Activated T-helper 1 cell treated with anti-CD3 and anti-CD28 coated beads, Interleukin-12 subunit alpha, Interleukin-12 subunit beta, Interleukin-2, Interleukin-4 antibody, amounts not matched to agents 30 ng/mL and 10 ng/mL and 1 ng/mL, durations not matched to agents 14 hours and 24 hours and 36 hours (primary cell): ENCODE results near the gene LTBP1. TPM values are rescaled to one million over a fixed set of nuclear protein-coding genes. Genes with fewer than 3 reads are reported as not detected.

ENCODE experiments used
- DNase-seq: peaks from one replicate; pipeline ENCODE4 v3.0.0; 2021; ENCODE audit warnings: low spot score
- H3K27ac Mint-ChIP-seq: one replicate; pipeline ENCODE4 v1.8.0; 2021; ENCODE audit warnings: mild to moderate bottlenecking, mixed read lengths
- H3K27me3 Mint-ChIP-seq: one replicate; pipeline ENCODE4 v1.8.0; 2022; ENCODE audit warnings: mild to moderate bottlenecking, moderate library complexity, mixed read lengths; ENCODE audit not compliant: insufficient read depth
- H3K36me3 Mint-ChIP-seq: one replicate; pipeline ENCODE4 v1.8.0; 2021; ENCODE audit warnings: low read depth, mixed read lengths
- H3K4me1 Mint-ChIP-seq: one replicate; pipeline ENCODE4 v1.8.0; 2021; ENCODE audit warnings: low read depth, mixed read lengths
- H3K4me3 Mint-ChIP-seq: one replicate; pipeline ENCODE4 v1.8.0; 2021; ENCODE audit warnings: mild to moderate bottlenecking, moderate library complexity, mixed read lengths
- H3K9me3 Mint-ChIP-seq: one replicate; pipeline ENCODE4 v1.8.0; 2021; ENCODE audit warnings: mixed read lengths
- intact Hi-C: fragments of 100-400 bp; cut with micrococcal nuclease; formaldehyde crosslinking; loops from one replicate; pipeline ENCODE4 v1.15.1; 2024
- total RNA-seq: library from RNA; stranded (reverse); gene quantifications from 2 replicates; pipeline ENCODE4 v1.2.3, GENCODE V29; 2022

The LTBP1 gene
- total RNA-seq, 1 donor from 2014 or later: 0.26 TPM

DNA sequence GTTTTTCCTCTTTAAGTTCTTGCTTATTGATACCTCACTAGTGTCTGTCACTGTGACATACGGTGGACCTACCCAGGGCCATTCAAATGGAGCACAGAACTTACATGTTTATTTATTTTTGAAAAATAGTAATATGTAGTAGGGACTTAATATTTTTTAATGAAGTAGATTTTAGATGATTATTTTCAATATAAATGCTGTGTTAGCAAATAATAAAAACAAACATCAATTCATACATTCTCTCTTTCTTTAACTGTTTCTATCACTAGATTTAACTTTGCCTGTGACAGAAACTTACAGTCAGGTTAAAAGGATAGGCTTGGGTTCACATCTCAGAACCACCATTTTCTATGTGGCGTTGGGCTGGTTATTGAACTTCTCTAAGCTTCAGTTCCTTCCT lies 345.3 kb downstream of the LTBP1 start:
- Mint-ChIP-seq H3K27ac (no peak overlapping the region), H3K4me3 (no peak overlapping the region), H3K4me1 (no peaks in the 10 kb centered on the region), H3K36me3 (no peaks in the 10 kb centered on the region), H3K9me3 (no peaks in the 10 kb centered on the region), H3K27me3 (peaks cover 4% of the 10 kb centered on the region)
- DNase-seq: no peak
- intact Hi-C loops: no loop called here

GRCh38 chr2:33292981-33293595 lies 346.3 kb downstream of the LTBP1 start:
- no peaks in the 10 kb centered on the region for H3K9me3 Mint-ChIP-seq
- no peak for DNase-seq
- no peaks in the 10 kb centered on the region for H3K36me3 Mint-ChIP-seq
- intact Hi-C loops: no loop called here
- H3K27ac Mint-ChIP-seq: no peak overlapping the region
- H3K4me3 Mint-ChIP-seq: no peak overlapping the region
- H3K27me3 Mint-ChIP-seq: peaks cover 4% of the 10 kb centered on the region
- H3K4me1 Mint-ChIP-seq: no peaks in the 10 kb centered on the region

DNA sequence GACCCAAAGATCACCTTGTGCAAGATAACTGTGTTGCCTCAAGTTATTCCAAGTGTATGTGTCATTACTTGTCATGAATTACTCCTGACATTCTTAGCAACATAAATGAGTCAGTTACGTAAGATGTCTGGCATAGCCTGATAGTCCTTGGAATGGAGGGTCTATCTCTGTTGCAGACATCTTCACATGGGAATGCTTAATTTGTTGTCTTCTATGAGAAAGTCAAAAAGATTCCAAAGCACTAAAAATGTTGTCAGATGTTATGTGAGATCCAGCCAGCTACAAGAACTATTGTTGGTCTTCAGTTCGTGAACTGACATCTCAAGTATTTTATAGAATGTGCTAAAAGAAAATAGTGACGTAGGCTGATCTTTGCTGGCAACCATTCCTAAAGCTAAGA lies 351.5 kb downstream of the LTBP1 start:
- Mint-ChIP-seq H3K36me3 (no peaks in the 10 kb centered on the region), H3K4me1 (no peaks in the 10 kb centered on the region), H3K27me3 (peaks cover 9% of the 10 kb centered on the region), H3K4me3 (no peak overlapping the region), H3K9me3 (no peaks in the 10 kb centered on the region), H3K27ac (no peak overlapping the region)
- DNase-seq: no peak
- intact Hi-C loops: no loop called here

GRCh38 chr2:33301355-33301754 lies 354.6 kb downstream of the LTBP1 start:
- Mint-ChIP-seq H3K4me3 (no peak overlapping the region), H3K9me3 (no peaks in the 10 kb centered on the region), H3K36me3 (no peaks in the 10 kb centered on the region), H3K4me1 (no peaks in the 10 kb centered on the region), H3K27ac (no peak overlapping the region), H3K27me3 (peaks cover 7% of the 10 kb centered on the region)
- DNase-seq: no peak
- intact Hi-C loops: no loop called here

DNA sequence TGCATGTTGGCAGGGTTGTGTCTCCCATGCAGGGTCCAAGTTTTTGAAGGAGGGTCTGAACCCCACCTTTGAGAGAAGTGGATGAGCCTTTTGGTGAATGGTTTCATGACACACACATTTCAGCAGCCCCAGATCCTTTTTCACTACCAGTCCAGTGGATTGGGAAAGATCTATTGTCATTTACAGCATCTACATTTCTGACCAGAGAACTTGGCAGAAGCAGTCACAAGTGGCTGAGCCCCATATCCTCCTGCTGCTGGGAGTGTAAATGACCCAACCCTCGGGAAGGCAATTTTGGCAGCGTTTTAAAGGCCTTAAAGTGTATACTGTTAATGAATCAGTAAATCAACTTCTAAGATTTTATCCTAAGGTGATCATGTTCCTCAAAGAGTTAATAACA lies 355.6 kb downstream of the LTBP1 start:
- H3K27me3 Mint-ChIP-seq: peaks cover 7% of the 10 kb centered on the region
- H3K4me3 Mint-ChIP-seq: no peak overlapping the region
- H3K9me3 Mint-ChIP-seq: no peaks in the 10 kb centered on the region
- no peak for DNase-seq
- no peak overlapping the region for H3K27ac Mint-ChIP-seq
- intact Hi-C loops: no loop called here
- H3K36me3 Mint-ChIP-seq: no peaks in the 10 kb centered on the region
- no peaks in the 10 kb centered on the region for H3K4me1 Mint-ChIP-seq

- Mint-ChIP-seq H3K27me3 (peaks cover 3% of the 10 kb centered on the region), H3K9me3 (no peaks in the 10 kb centered on the region), H3K4me3 (no peak overlapping the region), H3K27ac (no peak overlapping the region), H3K36me3 (no peaks in the 10 kb centered on the region), H3K4me1 (no peaks in the 10 kb centered on the region)
- intact Hi-C loops: no loop called here
- DNase-seq: no peak
Measured at GRCh38 chr2:33304032-33304864, 357.5 kb downstream of the LTBP1 start.

DNA sequence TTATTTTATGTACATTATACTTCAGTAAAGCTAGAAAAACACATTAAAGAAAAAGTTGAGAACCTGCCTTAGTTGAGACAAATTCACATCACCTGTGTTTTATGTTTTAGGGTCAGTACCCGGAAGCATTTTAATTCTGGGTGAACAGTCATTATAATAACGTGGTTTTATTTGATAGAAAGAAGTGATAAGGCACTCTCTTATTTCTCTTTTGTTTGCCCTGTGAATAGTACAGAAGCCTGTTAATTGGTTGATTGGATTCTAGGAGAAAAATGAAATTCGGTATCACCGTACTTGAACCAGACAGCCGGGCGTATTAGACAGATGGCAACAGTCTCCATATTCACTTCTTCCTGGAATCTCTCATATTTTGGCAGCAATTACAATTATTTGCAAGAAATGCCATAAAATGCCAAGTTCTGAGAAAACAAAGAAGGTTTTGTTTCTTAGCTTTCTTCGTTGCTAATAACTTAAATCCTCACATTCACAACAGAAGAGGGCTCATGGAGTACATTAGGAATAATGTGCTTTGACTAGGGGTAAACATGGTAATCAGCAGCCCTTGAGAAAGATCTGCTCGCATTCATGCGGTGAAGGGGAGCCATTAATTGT lies 361.0 kb downstream of the LTBP1 start:
- no peak overlapping the region for H3K27ac Mint-ChIP-seq
- intact Hi-C loops: no loop called here
- DNase-seq: no peak
- H3K9me3 Mint-ChIP-seq: no peaks in the 10 kb centered on the region
- no peaks in the 10 kb centered on the region for H3K4me1 Mint-ChIP-seq
- no peak overlapping the region for H3K4me3 Mint-ChIP-seq
- H3K27me3 Mint-ChIP-seq: peaks cover 1% of the 10 kb centered on the region
- no peaks in the 10 kb centered on the region for H3K36me3 Mint-ChIP-seq

- H3K4me1 Mint-ChIP-seq: no peaks in the 10 kb centered on the region
Measured at GRCh38 chr2:33312355-33312754, 365.6 kb downstream of the LTBP1 start.

GRCh38 chr2:33313039-33313438 lies 366.3 kb downstream of the LTBP1 start:
- DNase-seq: no peak
- intact Hi-C loops: no loop called here

More at GRCh38 chr2:33312355-33312754, 365.6 kb downstream of the LTBP1 start:
- no peak overlapping the region for H3K27ac Mint-ChIP-seq
- peaks cover 4% of the 10 kb centered on the region for H3K27me3 Mint-ChIP-seq
- no peak overlapping the region for H3K4me3 Mint-ChIP-seq
- H3K9me3 Mint-ChIP-seq: no peaks in the 10 kb centered on the region
- intact Hi-C loops: no loop called here
- no peak for DNase-seq
- H3K36me3 Mint-ChIP-seq: no peaks in the 10 kb centered on the region

DNA sequence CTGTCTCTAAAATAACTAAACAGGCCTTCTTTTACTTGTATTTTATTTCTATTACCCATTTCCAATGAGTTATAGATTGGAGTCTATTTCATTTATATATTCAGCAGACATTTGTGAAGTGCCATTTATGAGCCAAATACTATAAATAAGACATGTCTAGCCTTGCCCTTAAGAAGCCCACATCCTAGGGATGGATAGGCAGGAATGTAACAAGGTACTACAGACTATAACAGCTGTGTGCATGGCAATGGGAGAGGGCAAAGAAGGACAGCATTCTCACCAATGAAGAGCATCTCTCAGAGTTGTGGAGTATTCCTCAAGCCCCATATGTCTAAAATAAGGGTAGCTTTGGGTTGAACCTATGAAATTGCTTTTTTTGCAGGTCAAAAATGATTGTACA lies 367.8 kb downstream of the LTBP1 start:
- DNase-seq: no peak
- Mint-ChIP-seq H3K27me3 (peaks cover 6% of the 10 kb centered on the region), H3K27ac (no peak overlapping the region), H3K4me3 (no peak overlapping the region), H3K36me3 (no peaks in the 10 kb centered on the region), H3K9me3 (no peaks in the 10 kb centered on the region), H3K4me1 (no peaks in the 10 kb centered on the region)
- intact Hi-C loops: no loop called here

More at GRCh38 chr2:33313039-33313438, 366.3 kb downstream of the LTBP1 start:
- no peaks in the 10 kb centered on the region for H3K9me3 Mint-ChIP-seq
- peaks cover 4% of the 10 kb centered on the region for H3K27me3 Mint-ChIP-seq
- H3K4me3 Mint-ChIP-seq: no peak overlapping the region
- H3K36me3 Mint-ChIP-seq: no peaks in the 10 kb centered on the region
- no peaks in the 10 kb centered on the region for H3K4me1 Mint-ChIP-seq
- no peak overlapping the region for H3K27ac Mint-ChIP-seq

DNA sequence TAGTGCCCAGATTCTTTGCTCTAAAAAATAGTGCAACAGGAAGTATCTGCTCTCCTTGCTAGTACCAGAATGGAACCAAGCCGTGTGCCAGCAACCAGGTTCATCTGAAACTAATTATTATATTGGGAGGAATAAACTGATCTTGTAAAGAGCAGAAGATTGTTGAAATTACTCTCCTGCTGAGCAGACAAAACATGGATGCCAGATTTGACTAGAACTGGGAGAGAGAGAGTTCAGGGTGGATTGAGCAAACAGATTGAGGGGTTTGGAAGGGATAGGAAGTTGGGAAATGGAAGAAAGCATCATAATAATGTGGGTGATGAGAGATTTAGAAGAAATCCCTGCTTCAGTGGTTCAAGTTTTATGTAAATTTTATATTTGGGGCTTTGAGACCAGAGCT lies 369.6 kb downstream of the LTBP1 start:
- no peak for DNase-seq
- H3K36me3 Mint-ChIP-seq: no peaks in the 10 kb centered on the region

DNA sequence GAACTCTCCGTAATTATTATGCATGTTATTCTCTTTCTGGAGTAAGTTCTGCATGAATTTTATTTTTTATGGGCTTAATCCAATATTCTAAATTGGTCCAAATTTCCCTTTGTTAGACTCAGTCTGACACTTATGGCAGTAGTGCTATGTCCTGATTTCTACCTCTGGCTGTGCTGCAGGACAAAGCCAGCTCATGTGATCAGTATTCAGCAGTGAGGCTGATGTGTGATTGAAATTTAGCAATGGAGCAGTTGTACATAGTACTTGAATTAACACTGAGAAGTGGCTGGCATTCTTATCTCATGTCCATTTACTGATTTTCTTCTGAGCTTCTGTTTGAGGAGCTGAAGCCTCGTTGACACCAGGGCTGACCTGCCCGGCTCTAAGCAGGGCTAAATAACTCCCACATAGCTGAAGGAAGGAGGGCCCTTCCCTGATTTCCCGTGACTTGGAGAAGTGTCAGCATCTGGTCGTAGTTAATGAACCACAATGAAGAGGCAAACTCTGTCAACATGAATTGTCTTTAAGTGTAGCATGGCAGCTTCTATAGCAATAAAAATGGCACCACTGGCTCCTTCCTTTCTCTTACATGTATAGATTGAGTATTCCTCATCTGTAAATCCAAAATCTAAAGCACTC lies 370.7 kb downstream of the LTBP1 start:
- no peaks in the 10 kb centered on the region for H3K36me3 Mint-ChIP-seq
- no peak for DNase-seq
- peaks cover 8% of the 10 kb centered on the region for H3K27me3 Mint-ChIP-seq

More for the DNA sequence above, 369.6 kb downstream of the LTBP1 start:
- Mint-ChIP-seq H3K27ac (no peak overlapping the region), H3K27me3 (peaks cover 8% of the 10 kb centered on the region), H3K9me3 (no peaks in the 10 kb centered on the region), H3K4me3 (no peak overlapping the region), H3K4me1 (peaks cover 10% of the 10 kb centered on the region)
- intact Hi-C loops: no loop called here

GRCh38 chr2:33318456-33318855 lies 371.7 kb downstream of the LTBP1 start:
- no peaks in the 10 kb centered on the region for H3K36me3 Mint-ChIP-seq
- H3K27me3 Mint-ChIP-seq: peaks cover 8% of the 10 kb centered on the region
- no peak for DNase-seq
- intact Hi-C loops: no loop called here
- H3K27ac Mint-ChIP-seq: no peak overlapping the region
- no peaks in the 10 kb centered on the region for H3K9me3 Mint-ChIP-seq
- no peak overlapping the region for H3K4me3 Mint-ChIP-seq
- peaks cover 25% of the 10 kb centered on the region for H3K4me1 Mint-ChIP-seq

More for the DNA sequence above, 370.7 kb downstream of the LTBP1 start:
- Mint-ChIP-seq H3K9me3 (no peaks in the 10 kb centered on the region), H3K27ac (no peak overlapping the region), H3K4me3 (no peak overlapping the region), H3K4me1 (peaks cover 20% of the 10 kb centered on the region)
- intact Hi-C loops: no loop called here
